AG20443 (cell line): Measurements from ENCODE around the gene IRF2.
"Not testable (repeated sequence)": the region's sequence is repeated elsewhere in the genome, so short reads cannot be mapped to it uniquely, and the experiment has no call there.

Experiments
- DNase-seq: peaks from one replicate; pipeline ENCODE4 v3.0.0; 2012; ENCODE audit warnings: low spot score, mixed read lengths

Gene IRF2

GRCh38 chr4:184389978-184390900, 84.1 kb downstream of the IRF2 start:
- no peak for DNase-seq

- no peak for DNase-seq
These were observed 86.2 kb downstream of the IRF2 start for GRCh38 chr4:184388106-184388505.

DNA sequence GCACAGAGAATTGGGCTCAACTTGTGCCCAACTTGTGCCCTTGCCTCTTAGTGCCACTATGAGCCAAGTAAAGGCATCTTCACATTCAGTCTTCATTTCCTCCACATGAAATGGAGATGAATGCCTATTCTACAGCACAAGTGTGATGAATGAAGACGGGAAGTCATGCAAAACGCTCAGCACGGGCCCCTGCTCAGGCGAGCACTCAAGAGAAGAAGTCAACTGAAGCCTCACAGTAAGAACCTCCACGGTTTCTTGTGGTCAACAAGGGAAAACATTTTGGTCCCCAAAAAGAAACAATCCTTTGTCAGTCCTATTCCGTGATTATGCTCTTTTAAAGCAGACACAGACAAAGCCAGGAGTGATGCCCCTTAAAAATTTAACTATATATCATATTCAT, 87.0 kb downstream of the IRF2 start:
- no peak for DNase-seq

DNA sequence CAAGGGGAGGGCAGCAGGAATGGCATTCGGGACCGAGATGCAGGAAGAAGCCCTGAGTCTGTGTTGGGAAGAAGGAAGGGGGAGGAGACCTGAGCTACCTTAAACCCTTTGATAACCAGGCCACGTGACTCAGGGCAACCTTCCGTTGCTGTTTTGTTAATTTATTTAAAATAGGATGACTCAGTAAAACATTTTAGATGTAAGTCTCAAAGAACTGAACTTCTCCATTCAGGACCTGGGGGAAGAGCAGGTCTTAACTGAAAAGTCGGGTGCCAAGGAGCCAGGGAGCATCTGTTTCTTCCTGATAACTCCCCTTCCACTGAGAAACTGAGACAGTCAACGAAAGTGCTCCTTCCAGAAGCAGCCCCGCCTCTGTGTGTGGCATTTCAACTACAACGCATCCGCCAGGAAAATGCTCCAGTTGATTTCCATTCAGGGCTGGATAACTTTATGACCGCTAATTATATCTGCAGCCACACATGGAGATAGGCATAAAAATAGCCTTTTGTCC, 88.0 kb downstream of the IRF2 start:
- DNase-seq = no peak

DNA sequence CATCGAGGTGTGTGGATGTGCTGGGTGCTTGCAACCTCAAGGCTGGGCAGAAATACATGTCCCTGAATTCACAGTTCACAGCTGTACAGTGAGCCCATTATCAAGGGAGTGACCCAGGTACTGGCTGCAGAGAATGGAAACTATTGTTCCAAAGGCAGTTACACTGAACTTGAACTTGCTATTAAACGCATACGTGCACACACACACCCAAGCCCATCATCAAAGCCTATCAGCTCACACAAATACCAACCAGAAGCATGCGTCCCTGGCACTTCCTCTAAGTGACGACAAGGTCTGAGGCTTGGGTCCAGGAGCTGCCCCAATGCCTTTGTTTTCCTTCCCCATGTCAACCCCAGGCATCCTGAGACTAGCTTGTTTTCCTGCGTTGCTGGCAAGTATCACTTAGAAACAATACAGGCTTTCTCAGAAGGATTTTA, 88.6 kb downstream of the IRF2 start:
- DNase-seq = no peak

GRCh38 chr4:184384810-184385557, 89.4 kb downstream of the IRF2 start:
- DNase-seq = no peak

DNA sequence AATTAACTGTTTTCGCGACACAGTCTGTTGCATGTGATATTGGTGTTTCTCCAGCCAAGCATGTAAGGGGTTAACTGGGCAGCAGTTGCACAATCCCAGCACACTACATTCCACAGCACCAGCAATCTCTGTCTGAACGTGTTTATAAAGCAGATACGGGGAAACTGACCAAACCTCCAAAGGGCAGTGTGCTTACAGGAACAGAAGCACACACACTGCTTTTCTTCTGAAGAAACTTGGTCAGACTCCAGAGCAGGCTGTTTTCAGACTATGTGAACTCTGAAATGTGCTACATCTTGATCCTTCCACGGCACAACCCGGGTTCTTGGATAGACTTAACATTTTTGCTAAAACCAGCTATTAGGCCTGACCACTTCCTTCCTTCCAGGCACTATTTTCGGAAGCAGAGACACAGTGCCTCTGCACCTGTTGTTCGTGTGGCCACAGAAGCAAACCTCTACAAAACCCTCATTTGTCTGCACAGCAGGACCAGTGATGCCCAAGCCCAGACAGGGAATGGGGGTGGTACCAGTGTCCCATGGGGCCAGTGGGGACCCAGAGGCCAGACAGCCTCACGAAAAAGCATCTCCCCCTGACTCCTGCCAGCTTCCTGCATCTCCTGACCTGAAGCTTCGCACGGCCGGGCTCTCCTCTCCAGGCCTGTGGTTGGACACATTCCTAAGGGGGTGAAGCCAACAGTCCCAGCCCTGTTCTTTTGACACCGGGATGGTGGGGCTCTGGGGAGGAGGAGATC, 90.1 kb downstream of the IRF2 start:
- DNase-seq = peak; percentile 69

GRCh38 chr4:184383497-184384055, 90.8 kb downstream of the IRF2 start:
- peak; percentile 89 for DNase-seq

- no peak for DNase-seq
These were observed 92.0 kb downstream of the IRF2 start for GRCh38 chr4:184382189-184382846.

- no peak for DNase-seq
These were observed 93.6 kb downstream of the IRF2 start for GRCh38 chr4:184380707-184381106.

DNA sequence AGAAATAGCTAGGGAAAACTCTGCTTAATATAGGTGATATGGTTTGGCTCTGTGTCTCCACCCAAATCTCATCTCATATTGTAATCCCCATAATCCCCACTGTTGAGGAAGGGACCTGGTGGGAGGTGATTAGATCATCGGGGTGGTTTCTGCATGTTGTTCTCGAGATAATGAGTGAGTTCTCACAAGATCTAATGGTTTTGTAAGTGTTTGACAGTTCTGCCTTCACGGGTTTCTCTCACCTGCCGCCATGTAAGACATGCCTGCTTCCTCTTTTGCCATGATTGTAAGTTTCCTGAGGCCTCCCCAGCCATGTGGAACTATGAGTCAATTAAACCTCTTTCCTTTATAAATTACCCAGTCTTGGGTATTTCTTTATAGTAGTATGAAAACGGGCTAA, 94.1 kb downstream of the IRF2 start:
- not testable (repeated sequence) for DNase-seq

GRCh38 chr4:184376923-184377322, 97.4 kb downstream of the IRF2 start:
- DNase-seq = no peak

DNA sequence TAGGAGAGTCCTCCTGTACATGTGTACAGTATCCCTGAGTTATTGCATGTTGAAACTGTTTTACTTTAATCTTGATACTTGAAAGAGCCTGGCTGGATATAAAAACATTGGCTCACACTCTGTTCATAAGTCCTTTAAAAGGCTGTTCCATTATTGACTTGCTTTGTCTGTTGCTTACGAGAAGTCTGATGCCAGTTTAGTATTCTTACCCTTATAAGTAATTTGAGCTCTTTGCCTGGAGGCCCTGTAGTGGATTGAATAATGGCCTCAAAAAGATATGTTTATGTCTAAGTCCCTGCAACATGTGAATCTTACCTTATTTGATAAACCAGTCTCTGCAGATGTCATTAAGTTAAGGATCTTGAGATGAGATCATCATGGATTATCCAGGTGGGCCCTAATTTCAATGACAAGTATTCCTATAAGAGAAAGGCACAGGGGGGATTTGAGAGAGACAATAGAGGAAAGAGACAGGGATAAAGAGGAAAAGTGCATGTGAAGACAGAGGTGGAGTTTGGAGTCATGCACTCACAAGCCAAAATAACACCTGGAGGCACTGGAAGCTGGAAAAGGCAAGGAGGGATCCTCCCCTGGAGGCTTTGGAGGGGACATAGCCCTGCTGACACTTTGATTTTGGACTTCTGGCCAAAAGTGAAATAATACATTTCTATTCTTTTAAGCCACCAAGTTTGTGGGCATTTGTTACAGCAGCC, 98.1 kb downstream of the IRF2 start:
- DNase-seq = no peak

DNA sequence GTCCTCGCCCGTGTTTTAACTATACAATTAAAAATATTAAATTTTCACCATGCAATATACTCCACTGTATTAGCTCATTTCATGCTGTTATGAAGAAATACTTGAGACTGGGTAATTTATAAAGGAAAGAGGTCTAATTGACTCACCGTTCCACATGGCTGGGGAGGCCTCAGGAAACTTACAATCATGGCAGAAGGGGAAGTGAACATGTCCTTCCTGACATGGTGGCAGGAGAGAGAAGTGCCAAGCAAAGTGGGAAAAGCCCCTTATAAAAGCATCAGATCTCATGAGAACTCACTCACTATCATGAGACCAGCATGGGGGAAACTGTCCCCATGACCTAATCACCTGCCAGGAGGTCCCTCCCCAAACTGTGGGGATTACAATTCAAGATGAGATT, 98.7 kb downstream of the IRF2 start:
- not testable (repeated sequence) for DNase-seq

DNA sequence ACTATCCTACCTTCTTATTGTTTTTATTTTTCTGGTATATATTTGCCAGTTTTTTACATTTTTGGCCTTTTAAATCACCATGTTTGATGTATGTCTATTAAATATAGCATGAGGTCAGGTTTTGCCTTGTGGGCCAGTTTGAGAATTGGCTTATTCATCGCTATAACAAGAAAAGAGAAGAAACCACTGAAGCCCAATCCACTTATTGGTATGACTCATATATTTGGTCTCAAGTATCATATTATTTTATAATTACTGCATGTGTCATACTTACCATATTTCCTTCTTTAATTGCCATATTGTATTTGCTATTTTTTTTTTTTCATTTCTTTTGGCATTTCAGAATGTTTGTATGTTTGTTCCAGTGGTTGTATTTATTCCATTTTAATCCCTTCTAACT, 99.3 kb downstream of the IRF2 start:
- DNase-seq = no peak

DNA sequence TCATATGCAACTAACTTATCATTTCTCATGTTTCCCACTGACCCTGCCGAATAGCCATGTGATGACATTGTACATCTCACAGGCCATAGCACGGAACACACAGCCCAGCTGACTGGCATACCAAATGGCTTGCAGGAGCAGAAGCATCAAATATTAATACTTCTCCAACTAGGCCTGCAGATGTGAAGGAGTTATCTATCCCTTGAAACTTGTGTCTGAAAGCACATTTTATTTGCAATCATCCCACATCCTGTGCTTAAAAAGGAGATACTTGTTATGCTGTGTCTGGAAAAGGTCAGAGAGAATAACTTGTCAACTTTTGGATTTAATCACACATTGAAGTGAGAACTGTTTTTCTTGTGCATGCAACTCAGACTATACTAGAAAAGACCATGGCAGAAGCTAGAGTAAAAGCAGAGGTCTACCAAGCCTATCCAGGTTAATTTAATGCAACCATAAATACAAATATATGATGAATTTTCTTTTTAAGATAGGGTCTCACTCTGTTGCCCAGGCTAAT, 100.4 kb downstream of the IRF2 start:
- no peak for DNase-seq

DNA sequence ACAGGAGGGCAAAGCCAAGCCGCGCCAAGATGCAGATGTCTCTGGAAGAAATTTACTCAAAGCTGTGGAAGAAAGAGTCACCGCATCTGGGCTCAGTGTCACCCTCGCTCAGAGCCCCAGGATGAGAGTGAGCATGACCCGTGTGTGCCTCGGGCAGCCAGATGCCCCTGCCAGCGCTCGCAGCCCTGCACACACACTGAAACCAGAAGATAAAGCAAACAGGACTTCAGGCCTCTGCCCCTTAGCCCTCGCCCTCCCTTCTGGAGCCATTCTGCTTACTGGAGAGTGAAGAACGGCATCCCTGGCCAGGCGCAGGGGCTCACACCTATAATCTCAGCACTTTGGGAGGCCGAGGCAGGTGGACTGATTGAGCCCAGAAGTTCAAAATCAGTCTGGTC, 103.0 kb downstream of the IRF2 start:
- no peak for DNase-seq

GRCh38 chr4:184370711-184371389, 103.5 kb downstream of the IRF2 start:
- DNase-seq = no peak

GRCh38 chr4:184369871-184370270, 104.5 kb downstream of the IRF2 start:
- DNase-seq = no peak

GRCh38 chr4:184368731-184369130, 105.6 kb downstream of the IRF2 start:
- DNase-seq = no peak
